GM19395 (cell line): ENCODE data around the gene NRIP3.

Experiments
- ATAC-seq: cut with Tn5 transposase; IDR thresholded peaks from one replicate; pipeline ENCODE4 v1.9.1; 2021; ENCODE audit warnings: mild to moderate bottlenecking, moderate library complexity; ENCODE audit not compliant: unreplicated experiment

Gene NRIP3

GRCh38 chr11:9003573-9004182 is at the start of gene NRIP3:
Gene NRIP3 (minus strand): TSS chr11:9004001. CDS start chr11:9003935, 66 bp downstream.
- peak; percentile 67 for ATAC-seq

DNA sequence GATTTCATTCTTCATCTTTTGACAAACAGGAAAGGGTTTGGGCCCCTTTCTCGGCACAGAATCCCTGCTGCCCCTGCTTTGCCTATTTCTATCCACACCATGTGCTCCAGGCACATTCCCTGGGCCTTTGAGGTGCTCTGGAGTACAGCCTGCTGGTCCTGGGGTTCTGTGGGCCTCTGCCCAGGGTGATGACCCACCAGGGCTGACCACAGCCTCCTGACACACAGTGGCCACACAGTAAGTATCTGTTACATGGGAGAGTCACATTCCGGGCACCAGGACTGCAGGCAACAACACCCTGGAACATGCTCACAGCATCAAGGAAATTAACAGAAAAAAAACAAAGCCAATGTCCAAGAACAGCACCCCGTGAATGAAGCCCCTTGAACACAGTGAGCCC is 48.5 kb upstream of the NRIP3 start:
- no peak for ATAC-seq

GRCh38 chr11:9049959-9050358 is 46.2 kb upstream of the NRIP3 start:
- ATAC-seq: no peak

DNA sequence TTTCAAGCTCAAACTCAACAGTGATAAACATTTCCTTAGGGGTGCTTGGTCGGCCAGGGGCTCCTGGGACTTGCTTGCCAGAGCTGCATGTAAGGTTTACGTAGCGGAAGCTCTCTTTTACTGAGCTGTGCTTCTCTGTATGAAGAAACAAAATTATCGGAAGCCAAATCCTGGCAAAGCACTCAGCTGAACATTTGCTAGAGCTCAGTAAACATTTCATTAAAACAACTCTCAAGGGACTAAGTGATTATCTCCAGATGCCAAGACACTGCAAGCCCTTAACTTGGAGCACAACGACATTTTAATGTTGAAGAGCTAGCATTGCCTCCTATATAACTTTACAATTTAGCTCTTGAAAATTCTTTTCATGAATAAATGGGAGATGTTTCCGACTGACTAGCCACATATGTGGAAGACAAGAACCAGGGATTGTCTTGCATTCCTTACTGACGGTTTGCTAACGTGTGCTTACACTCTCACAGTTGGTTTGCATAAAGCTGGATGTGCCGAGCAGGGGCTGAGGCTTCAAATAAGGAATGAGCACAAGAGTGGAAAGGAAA is 44.2 kb upstream of the NRIP3 start:
- no peak for ATAC-seq

GRCh38 chr11:9046481-9046880 is 42.7 kb upstream of the NRIP3 start:
- no peak for ATAC-seq

GRCh38 chr11:9042488-9042887 is 38.7 kb upstream of the NRIP3 start:
- no peak for ATAC-seq

- ATAC-seq: no peak
Measured at GRCh38 chr11:9041747-9042146, 37.9 kb upstream of the NRIP3 start.

DNA sequence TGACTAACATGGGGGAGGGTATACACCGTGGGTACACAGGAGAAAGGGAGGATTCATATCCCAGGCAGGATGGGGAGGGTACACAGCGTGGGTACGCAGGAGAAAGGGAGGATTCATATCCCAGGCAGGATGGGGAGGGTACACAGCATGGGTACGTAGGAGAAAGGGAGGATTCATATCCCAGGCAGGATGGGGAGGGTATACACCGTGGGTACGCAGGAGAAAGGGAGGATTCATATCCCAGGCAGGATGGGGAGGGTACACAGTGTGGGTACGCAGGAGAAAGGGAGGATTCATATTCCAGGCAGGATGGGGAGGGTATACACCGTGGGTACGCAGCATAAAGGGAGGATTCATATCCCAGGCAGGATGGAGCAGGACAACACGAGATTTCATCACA is 36.6 kb upstream of the NRIP3 start:
- ATAC-seq: no peak

DNA sequence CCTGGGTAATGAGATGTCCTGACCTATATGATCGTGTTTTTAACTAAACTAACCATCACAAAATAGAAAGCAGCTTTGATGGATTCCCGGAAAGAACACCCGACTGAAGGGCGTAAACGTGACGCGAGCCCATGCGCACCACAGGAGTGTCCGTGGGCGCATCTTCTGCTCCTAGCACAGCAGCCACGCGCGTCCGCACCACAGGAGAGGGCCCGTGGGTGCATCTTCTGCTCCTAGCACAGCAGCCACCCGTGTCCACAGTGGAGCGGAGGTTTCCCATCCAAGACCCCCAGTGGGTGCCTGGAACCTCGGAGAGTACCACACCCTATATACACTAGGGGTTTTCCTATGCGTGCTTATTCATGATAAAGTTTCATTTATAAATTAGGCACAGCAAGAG is 36.1 kb upstream of the NRIP3 start:
- ATAC-seq: no peak

- no peak for ATAC-seq
Measured at GRCh38 chr11:9039198-9039597, 35.4 kb upstream of the NRIP3 start.

DNA sequence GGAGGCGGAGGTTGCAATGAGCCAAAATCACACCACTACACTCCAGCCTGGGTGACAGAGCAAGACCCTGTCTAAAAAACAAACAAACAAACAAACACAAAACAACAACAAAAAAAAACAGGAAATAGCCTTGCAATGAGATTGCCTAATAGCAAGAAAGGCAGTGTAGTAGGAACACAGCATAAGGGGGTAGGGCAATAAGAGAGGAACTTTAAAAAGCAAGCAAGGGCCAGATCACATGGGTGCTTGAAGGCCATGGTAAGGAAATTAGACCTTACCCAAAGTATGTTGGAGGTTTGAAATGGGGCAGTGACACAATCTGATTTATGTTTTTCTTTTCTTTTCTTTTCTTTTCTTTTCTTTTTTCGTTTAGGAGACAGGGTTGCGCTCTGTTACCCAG is 34.7 kb upstream of the NRIP3 start:
- no peak for ATAC-seq

DNA sequence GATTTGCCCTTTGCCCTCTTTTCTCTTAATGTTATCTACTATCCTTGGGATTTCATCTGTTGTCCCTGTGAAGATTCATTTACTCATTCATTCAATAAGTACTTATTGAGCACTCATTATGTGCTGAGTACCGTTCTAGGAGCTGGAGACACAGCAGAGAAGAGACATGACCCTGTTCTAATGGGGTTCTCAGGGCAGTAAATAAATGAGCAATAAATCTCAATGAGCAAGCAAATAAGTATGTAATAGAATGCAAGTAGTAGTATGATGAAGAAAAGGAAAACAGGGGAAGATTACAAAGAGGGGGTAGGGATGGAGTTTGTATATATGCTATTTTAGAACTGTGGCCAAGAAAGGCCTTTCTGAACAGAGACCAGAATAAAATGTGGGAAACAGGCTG is 34.2 kb upstream of the NRIP3 start:
- ATAC-seq: no peak

- no peak for ATAC-seq
Measured at GRCh38 chr11:9037046-9037780, 33.4 kb upstream of the NRIP3 start.

- ATAC-seq: no peak
Measured at GRCh38 chr11:9030601-9031000, 26.8 kb upstream of the NRIP3 start.

DNA sequence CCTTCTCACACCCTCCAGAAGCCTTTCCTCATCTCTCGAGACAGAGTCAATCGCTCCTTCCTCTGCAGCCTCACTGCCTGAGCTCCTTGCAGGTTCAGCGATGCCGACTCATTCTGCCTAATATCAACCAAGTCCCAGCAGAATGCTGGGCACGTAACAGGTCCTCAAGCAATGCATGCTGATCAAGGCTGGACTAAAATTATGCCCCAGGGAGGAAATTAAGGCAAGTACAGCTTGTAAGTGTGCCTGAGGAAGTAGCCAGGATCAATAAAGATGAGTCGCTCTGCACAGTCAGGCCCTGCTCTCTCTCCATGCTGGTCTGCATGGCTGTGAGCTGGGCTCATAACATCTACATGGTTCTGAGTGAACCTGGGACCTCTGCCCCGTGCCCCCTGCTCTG is 25.6 kb upstream of the NRIP3 start:
- ATAC-seq: no peak

DNA sequence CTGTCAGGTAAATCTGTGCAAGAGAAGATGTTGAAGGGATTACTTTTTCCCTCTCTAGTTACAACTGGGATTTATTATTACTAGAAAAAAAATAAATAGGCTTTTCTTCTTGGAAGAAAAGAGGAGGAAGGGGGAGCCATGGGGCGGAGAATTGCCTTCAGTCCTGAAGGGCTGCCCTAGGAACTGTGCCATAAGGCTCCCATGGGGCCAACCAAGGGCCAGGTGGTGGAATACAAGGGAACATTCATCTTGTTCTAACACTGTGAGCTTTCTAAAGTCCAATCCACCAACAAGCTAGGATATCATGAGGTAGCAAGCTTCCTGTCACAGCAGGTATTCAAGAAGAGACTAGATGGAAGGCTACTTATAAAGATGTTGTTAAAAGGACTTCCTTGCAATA is 24.8 kb upstream of the NRIP3 start:
- no peak for ATAC-seq

DNA sequence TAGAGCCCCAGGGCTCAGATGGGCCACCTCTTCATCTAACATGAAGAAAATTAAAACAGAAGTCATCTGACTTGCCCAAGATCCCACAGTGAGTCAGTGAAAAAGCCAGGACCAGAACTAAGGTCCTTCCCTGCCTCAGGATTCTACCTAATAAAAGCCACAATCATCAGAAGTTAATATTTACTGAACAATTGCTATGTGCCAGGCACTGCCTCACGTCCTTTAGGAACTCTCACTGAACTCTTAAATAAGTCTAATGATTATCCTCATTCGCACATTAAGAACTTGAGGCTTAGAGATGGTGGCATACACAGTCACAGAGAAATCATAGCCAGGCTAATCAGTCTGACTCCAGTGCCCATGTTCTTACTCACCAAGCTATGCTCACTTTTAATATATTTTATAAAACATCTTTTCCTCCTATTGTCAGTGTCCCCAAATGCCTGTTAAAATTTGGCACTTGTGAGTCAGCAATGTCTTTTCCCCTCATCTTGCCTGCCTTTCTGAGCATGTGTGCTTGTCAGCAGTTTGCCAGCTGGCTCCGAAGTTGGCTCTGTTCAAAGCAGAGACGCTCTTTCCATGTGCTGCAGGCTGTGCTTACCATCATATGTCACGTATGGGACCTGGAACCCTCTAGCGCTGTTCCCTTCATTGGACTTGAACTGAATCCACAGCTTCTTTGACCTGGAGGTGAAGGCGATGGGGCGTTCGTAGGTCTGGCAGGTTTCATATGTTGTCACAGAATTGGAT is 21.5 kb upstream of the NRIP3 start:
- ATAC-seq: no peak

DNA sequence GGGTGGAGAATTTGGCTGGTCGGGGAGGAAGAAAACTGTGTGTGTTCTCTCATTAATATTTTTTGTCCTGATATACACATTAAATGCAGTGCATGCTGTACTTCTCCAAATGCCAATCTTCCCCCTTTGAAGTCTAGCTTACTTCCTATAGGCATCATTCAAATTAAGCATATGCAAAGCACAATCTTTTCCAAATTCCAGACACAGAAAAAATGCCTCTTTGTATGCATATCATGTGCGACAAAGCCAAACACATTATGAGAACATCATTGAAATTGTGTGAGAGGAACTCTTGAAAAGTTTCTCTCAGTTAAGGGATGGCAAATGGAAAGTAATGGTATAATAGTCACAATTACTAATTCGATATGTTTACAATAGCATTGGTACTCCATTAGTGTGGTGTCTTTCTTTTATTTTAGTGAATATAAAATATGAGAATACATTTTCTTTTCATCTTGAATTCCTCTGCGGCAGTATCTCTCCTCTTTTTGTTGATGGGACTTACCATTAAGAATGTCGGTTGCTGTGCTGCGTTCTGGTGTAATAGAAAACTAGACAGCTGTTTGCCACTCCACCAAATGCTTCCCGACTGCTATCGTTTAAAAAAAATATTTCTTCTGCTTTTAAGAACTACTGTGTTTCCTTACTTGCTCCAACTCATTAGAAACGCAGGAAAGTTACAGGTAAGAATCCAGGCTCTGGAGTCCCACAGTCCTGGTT is 19.3 kb upstream of the NRIP3 start:
- ATAC-seq: no peak

DNA sequence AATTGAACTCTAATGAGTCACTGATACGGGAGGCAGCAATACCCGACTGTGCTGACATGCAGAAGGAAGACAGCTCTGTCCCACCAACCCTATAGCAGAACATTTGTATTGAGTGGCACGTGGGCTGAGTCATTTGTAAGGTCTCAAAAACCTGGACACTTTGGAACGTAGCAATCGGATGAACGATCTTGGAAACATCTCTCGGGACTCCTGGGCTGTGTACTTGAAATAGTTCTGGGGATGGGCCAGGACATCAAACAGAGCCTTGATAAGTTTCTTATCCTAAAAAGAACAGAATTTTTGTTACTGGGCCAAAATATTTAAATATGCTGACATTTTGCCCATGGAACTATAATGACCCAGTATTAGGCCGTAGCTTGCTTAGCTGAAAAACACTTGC is 17.1 kb upstream of the NRIP3 start:
- ATAC-seq: no peak

- ATAC-seq: no peak
Measured at GRCh38 chr11:9019861-9020260, 16.1 kb upstream of the NRIP3 start.

DNA sequence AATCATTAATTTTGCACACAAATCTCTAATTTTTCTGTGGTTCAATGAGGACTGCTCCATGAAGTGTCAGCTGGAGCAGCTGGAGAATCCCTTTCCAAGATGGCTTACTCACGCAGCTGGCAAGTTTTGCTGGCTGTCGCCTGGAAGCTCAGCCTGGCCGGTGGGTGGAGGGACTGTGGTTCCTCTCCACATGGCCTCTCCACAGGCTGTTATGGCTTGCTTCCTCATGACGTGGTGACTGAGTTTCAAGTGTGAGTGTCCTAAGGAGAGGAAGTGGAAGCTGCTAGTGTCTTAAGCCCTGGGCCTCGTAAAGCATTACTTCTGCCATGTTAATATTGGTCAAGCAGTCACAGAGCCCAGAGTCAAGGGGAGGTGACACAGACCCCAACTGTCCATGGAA is 14.0 kb upstream of the NRIP3 start:
- no peak for ATAC-seq
